Pons (tissue), 1 donor: ENCODE measurements around the gene GUCA2B.

Source experiments
- DNase-seq: peaks from one replicate; pipeline ENCODE4 v3.0.0-alpha.2; 2016; ENCODE audit warnings: low spot score

The GUCA2B gene

GRCh38 chr1:42189931-42190853 lies 37.0 kb downstream of the GUCA2B start:
- DNase-seq: no peak

- DNase-seq: no peak
Observed at GRCh38 chr1:42191319-42191718, 38.1 kb downstream of the GUCA2B start.

- no peak for DNase-seq
Observed at GRCh38 chr1:42192106-42192505, 38.9 kb downstream of the GUCA2B start.

GRCh38 chr1:42195841-42196240 lies 42.6 kb downstream of the GUCA2B start:
- DNase-seq: no peak

- no peak for DNase-seq
Observed at GRCh38 chr1:42198251-42198650, 45.0 kb downstream of the GUCA2B start.

GRCh38 chr1:42201986-42202385 lies 48.8 kb downstream of the GUCA2B start:
- no peak for DNase-seq
